ENCODE results near the gene WDFY1. TPM values are rescaled to one million over a fixed set of nuclear protein-coding genes. Genes with fewer than 3 reads are reported as not detected.

The WDFY1 gene
- total RNA-seq, 1 donor from 2014 or later: 41.7 TPM

Other genes with a start within 250 kb of the WDFY1 start
- gene AP1S3, start 107.8 kb downstream of the WDFY1 start, total RNA-seq: 0.61 TPM
- 19.2 TPM for gene MRPL44, start 12.1 kb upstream of the WDFY1 start, total RNA-seq
- gene SERPINE2, start 94.0 kb upstream of the WDFY1 start, total RNA-seq: 56.4 TPM

All from mesenteric fat pad (tissue), 1 donor.